K562 (cell line): Measurements from ENCODE around the gene ERP44. TPM values are rescaled to one million over a fixed set of nuclear protein-coding genes. Genes with fewer than 3 reads are reported as not detected.

Experiments
- CBX2 ChIP-seq: fragments of 200-600 bp; sonication (generic); IDR thresholded peaks from one replicate; pipeline ENCODE4 v1.6.1; 2012; ENCODE audit warnings: mild to moderate bottlenecking, low read length, inconsistent platforms; ENCODE audit not compliant: insufficient read depth, poor library complexity, severe bottlenecking
- CHD4 ChIP-seq: fragments of 200-600 bp; sonication (generic); IDR thresholded peaks from 3 replicates; pipeline ENCODE4 v1.6.1; 2012; ENCODE audit warnings: low read depth, mild to moderate bottlenecking, mixed read lengths, low read length, inconsistent platforms; ENCODE audit not compliant: insufficient read depth, insufficient replicate concordance, poor library complexity, severe bottlenecking
- CREM ChIP-seq: IDR thresholded peaks from 2 replicates; pipeline ENCODE4 v1.6.1; 2014; ENCODE audit warnings: antibody characterized with exemption, low read depth
- ESRRB ChIP-seq: fragments of 250-450 bp; sonication (Bioruptor Pico); IDR thresholded peaks from 2 replicates; pipeline ENCODE4 v1.5.0; 2020; ENCODE audit warnings: mild to moderate bottlenecking, moderate library complexity, borderline replicate concordance
- HNRNPL ChIP-seq: fragments of 200-400 bp; formaldehyde crosslinking; IDR thresholded peaks from 2 replicates; pipeline ENCODE4 v1.6.1; 2017; ENCODE audit warnings: low read depth, mild to moderate bottlenecking, low read length
- HSF4 ChIP-seq: fragments of 250-450 bp; sonication (Bioruptor Pico); IDR thresholded peaks from 2 replicates; pipeline ENCODE4 v2.1.2; 2022; ENCODE audit warnings: mild to moderate bottlenecking, moderate library complexity, borderline replicate concordance
- NR4A1 ChIP-seq, 2 experiments: fragments of 250-450 bp in 1 of 2; fragments of 450-650 bp in 1 of 2; sonication (Bioruptor Pico) in 1 of 2; IDR thresholded peaks; 2 replicates each; pipeline versions ENCODE4 v1.4.0 to v1.6.1; 2016 to 2020; ENCODE audit warnings: mild to moderate bottlenecking in 2 of 2, missing compliant biosample characterization in 1 of 2, missing genetic modification characterization in 1 of 2, moderate library complexity in 1 of 2
- TRIM24 ChIP-seq, 2 experiments: fragments of 450-650 bp; IDR thresholded peaks; 2 replicates each; pipeline ENCODE4 v1.6.1; 2016
- YY1 ChIP-seq, 3 experiments: IDR thresholded peaks; 2 replicates each; pipeline ENCODE4 v1.6.1; 2011; ENCODE audit warnings: low read length in 2 of 3, mild to moderate bottlenecking in 2 of 3, moderate library complexity in 2 of 3, borderline replicate concordance in 1 of 3, control low read depth in 1 of 3, low read depth in 1 of 3; ENCODE audit not compliant: insufficient read depth in 3 of 3, insufficient replicate concordance in 2 of 3, control insufficient read depth in 1 of 3, insufficient read length in 1 of 3; ENCODE audit errors: extremely low read depth in 1 of 3
- ZNF347 ChIP-seq: fragments of 450-650 bp; formaldehyde crosslinking; IDR thresholded peaks from 2 replicates; pipeline ENCODE4 v1.4.0; 2020; ENCODE audit warnings: low read depth, mild to moderate bottlenecking, moderate library complexity
- polyA plus RNA-seq, 8 experiments: library from polyadenylated mRNA; depleted of rRNA in 4 of 8; stranded (reverse) in 5 of 8; unstranded in 3 of 8; fragments of >200 nt; fragmentation: Nextera tagmentation in 2 of 8; fragmentation: Illumina TruSeq in 1 of 8; extraction: Ambion mirVana in 2 of 8; extraction: Trizol in 1 of 8; gene quantifications; 2 replicates each; pipeline versions ENCODE4 v1.2.1 to v1.2.3, GENCODE V29; 2011 to 2014; ENCODE audit warnings: inconsistent platforms in 1 of 8, missing spikeins in 1 of 8
- total RNA-seq, 7 experiments: library from RNA; depleted of rRNA in 6 of 7; stranded (reverse); fragments of >200 nt in 6 of 7; fragmentation: Illumina TruSeq in 2 of 7; extraction: Trizol in 2 of 7; gene quantifications; 2 replicates each; pipeline versions ENCODE4 v1.2.1 to v1.2.3, GENCODE V29; 2011 to 2021; ENCODE audit warnings: low replicate concordance in 1 of 7
- TF ChIP-seq, protein P1 (sequence below), 2 experiments: fragments of 450-650 bp; IDR thresholded peaks; 2 replicates each; pipeline ENCODE4 v1.6.1; 2016
- TF ChIP-seq, protein P2 (sequence below): fragments of 450-650 bp; IDR thresholded peaks from 2 replicates; pipeline ENCODE4 v1.6.1; 2016; ENCODE audit warnings: mild to moderate bottlenecking

ERP44 gene
- total and polyA plus RNA-seq, 9 of the 15 experiments (the other 6 are each of a cell fraction or from before 2014, with no cell fraction given) = 9.2 to 23.4 (median 13.6) TPM

DNA sequence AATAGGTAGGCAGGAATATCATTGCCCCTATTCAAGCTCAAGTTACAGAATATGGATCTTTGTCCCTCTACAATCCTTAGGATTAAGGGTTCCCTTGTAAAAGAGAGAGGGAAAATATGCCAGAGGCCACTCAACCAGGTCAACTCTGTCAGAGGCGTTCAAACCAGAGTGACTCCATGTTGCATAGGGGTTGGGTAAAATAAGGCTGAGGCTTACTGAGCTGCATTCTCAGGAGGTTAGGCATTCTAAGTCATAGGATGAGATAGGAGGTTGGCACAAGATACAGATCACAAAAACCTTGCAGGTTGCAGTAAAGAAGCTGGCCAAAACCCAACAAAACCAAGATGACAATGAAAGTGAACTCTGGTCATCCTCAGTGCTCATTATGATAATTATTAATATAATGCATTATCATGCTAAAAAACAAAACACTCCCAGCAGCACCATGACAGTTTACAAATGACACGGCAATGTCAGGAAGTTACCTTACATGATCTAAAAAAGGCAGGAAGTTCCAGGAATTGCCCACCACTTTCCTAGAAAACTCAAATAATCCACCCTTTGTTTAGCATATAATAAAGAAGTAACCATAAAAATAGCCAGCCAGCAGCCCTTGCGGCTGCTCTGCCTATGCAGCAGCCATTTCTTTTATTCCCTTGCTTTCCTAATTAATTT lies 64.8 kb downstream of the ERP44 start (continued):
- TF ChIP-seq NR4A1 (CRISPR knock-in tag; IDR thresholded peaks at IDR 0.05) (no peak), NR4A1 (tag; IDR thresholded peaks at IDR 0.05) (peak; percentile 98), YY1 (IDR thresholded peaks at IDR 0.05; ENCODE audit: borderline replicate concordance in 1 of 3, control insufficient read depth in 1 of 3, extremely low read depth in 1 of 3, insufficient read depth in 3 of 3, insufficient read length in 1 of 3, insufficient replicate concordance in 2 of 3, low read depth in 1 of 3, low read length in 2 of 3) (no peak), CREM (no peak), ESRRB (no peak), TRIM24 (IDR thresholded peaks at IDR 0.05) (peak in 1 of 2 experiments; percentile 19; a peak in 1 of 4 replicates), ZNF347 (CRISPR knock-in tag) (no peak), CBX2 (no peak), HNRNPL (no peak), CHD4 (no peak), HSF4 (CRISPR knock-in tag) (peak; percentile 89)
- TF ChIP-seq, protein P1, sequence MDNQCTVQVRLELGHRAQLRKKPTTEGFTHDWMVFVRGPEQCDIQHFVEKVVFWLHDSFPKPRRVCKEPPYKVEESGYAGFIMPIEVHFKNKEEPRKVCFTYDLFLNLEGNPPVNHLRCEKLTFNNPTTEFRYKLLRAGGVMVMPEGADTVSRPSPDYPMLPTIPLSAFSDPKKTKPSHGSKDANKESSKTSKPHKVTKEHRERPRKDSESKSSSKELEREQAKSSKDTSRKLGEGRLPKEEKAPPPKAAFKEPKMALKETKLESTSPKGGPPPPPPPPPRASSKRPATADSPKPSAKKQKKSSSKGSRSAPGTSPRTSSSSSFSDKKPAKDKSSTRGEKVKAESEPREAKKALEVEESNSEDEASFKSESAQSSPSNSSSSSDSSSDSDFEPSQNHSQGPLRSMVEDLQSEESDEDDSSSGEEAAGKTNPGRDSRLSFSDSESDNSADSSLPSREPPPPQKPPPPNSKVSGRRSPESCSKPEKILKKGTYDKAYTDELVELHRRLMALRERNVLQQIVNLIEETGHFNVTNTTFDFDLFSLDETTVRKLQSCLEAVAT (IDR thresholded peaks at IDR 0.05) = no peak
- TF ChIP-seq, protein P2, sequence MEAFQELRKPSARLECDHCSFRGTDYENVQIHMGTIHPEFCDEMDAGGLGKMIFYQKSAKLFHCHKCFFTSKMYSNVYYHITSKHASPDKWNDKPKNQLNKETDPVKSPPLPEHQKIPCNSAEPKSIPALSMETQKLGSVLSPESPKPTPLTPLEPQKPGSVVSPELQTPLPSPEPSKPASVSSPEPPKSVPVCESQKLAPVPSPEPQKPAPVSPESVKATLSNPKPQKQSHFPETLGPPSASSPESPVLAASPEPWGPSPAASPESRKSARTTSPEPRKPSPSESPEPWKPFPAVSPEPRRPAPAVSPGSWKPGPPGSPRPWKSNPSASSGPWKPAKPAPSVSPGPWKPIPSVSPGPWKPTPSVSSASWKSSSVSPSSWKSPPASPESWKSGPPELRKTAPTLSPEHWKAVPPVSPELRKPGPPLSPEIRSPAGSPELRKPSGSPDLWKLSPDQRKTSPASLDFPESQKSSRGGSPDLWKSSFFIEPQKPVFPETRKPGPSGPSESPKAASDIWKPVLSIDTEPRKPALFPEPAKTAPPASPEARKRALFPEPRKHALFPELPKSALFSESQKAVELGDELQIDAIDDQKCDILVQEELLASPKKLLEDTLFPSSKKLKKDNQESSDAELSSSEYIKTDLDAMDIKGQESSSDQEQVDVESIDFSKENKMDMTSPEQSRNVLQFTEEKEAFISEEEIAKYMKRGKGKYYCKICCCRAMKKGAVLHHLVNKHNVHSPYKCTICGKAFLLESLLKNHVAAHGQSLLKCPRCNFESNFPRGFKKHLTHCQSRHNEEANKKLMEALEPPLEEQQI = no peak
